Activated T-helper 2 cell treated with anti-CD3 and anti-CD28 coated beads, Interferon-gamma antibody, Interleukin-2, Interleukin-4, amounts not matched to agents 10 μg/mL and 5 μg/mL and 100 μg/mL, durations not matched to agents 14 hours and 24 hours and 36 hours (primary cell): ENCODE data around the gene WDR53. TPM values are rescaled to one million over a fixed set of nuclear protein-coding genes. Genes with fewer than 3 reads are reported as not detected.
"Not testable (repeated sequence)": the region's sequence is repeated elsewhere in the genome, so short reads cannot be mapped to it uniquely, and the experiment has no call there.

Experiments
- DNase-seq: peaks from one replicate; pipeline ENCODE4 v3.0.0; 2021; ENCODE audit warnings: low spot score
- H3K27ac Mint-ChIP-seq: one replicate; pipeline ENCODE4 v1.8.0; 2021; ENCODE audit warnings: mixed read lengths
- H3K27me3 Mint-ChIP-seq: one replicate; pipeline ENCODE4 v1.8.0; 2021; ENCODE audit warnings: low read depth, mixed read lengths
- H3K36me3 Mint-ChIP-seq: one replicate; pipeline ENCODE4 v1.8.0; 2021; ENCODE audit warnings: low read depth, mixed read lengths
- H3K4me1 Mint-ChIP-seq: one replicate; pipeline ENCODE4 v1.8.0; 2021; ENCODE audit warnings: low read depth, mixed read lengths
- H3K4me3 Mint-ChIP-seq: one replicate; pipeline ENCODE4 v1.8.0; 2021; ENCODE audit warnings: low read depth, mild to moderate bottlenecking, moderate library complexity, mixed read lengths
- H3K9me3 Mint-ChIP-seq: one replicate; pipeline ENCODE4 v1.8.0; 2021; ENCODE audit warnings: mixed read lengths
- intact Hi-C: fragments of 100-400 bp; cut with micrococcal nuclease; formaldehyde crosslinking; loops from one replicate; pipeline ENCODE4 v1.15.1; 2023
- total RNA-seq: library from RNA; stranded (reverse); gene quantifications from 2 replicates; pipeline ENCODE4 v1.2.3, GENCODE V29; 2022

Gene WDR53
- total RNA-seq, 1 donor from 2014 or later = 17.4 TPM

GRCh38 chr3:196553551-196553950, 14.8 kb downstream of the WDR53 start:
- H3K9me3 Mint-ChIP-seq = peaks cover 20% of the 10 kb centered on the region
- peaks cover 40% of the 10 kb centered on the region for H3K36me3 Mint-ChIP-seq
- no peaks in the 10 kb centered on the region for H3K27me3 Mint-ChIP-seq
- intact Hi-C loops = no loop called here
- no peak overlapping the region for H3K27ac Mint-ChIP-seq
- H3K4me3 Mint-ChIP-seq = no peak overlapping the region
- H3K4me1 Mint-ChIP-seq = peaks cover 10% of the 10 kb centered on the region
- DNase-seq = no peak

GRCh38 chr3:196552253-196552652, 16.1 kb downstream of the WDR53 start:
- no peak overlapping the region for H3K27ac Mint-ChIP-seq
- peaks cover 45% of the 10 kb centered on the region for H3K36me3 Mint-ChIP-seq
- H3K27me3 Mint-ChIP-seq = no peaks in the 10 kb centered on the region

GRCh38 chr3:196550172-196550571, 18.2 kb downstream of the WDR53 start:
- H3K27me3 Mint-ChIP-seq = not testable (repeated sequence)

More at GRCh38 chr3:196552253-196552652, 16.1 kb downstream of the WDR53 start:
- Mint-ChIP-seq H3K9me3 (peaks cover 29% of the 10 kb centered on the region), H3K4me1 (peaks cover 10% of the 10 kb centered on the region), H3K4me3 (no peak overlapping the region)
- intact Hi-C loops = no loop called here
- DNase-seq = no peak

GRCh38 chr3:196549312-196549711, 19.0 kb downstream of the WDR53 start:
- H3K27ac Mint-ChIP-seq, intact Hi-C loops, H3K4me1 Mint-ChIP-seq, DNase-seq, H3K27me3 Mint-ChIP-seq, H3K4me3 Mint-ChIP-seq: not testable (repeated sequence)
- peaks cover 30% of the 10 kb centered on the region for H3K36me3 Mint-ChIP-seq
- H3K9me3 Mint-ChIP-seq = peaks cover 31% of the 10 kb centered on the region

More at GRCh38 chr3:196550172-196550571, 18.2 kb downstream of the WDR53 start:
- DNase-seq, H3K4me3 Mint-ChIP-seq, H3K4me1 Mint-ChIP-seq, H3K27ac Mint-ChIP-seq, intact Hi-C loops: not testable (repeated sequence)
- Mint-ChIP-seq H3K36me3 (peaks cover 39% of the 10 kb centered on the region), H3K9me3 (peaks cover 31% of the 10 kb centered on the region)

- DNase-seq = no peak
- peaks cover 4% of the 10 kb centered on the region for H3K27me3 Mint-ChIP-seq
- H3K27ac Mint-ChIP-seq = no peak overlapping the region
- intact Hi-C loops = no loop called here
- peaks cover 22% of the 10 kb centered on the region for H3K36me3 Mint-ChIP-seq
- peaks cover 2% of the 10 kb centered on the region for H3K4me1 Mint-ChIP-seq
- H3K9me3 Mint-ChIP-seq = peaks cover 31% of the 10 kb centered on the region
- H3K4me3 Mint-ChIP-seq = no peak overlapping the region
Observed at GRCh38 chr3:196547067-196547466, 21.3 kb downstream of the WDR53 start.

- intact Hi-C loops = no loop called here
- peaks cover 4% of the 10 kb centered on the region for H3K27me3 Mint-ChIP-seq
- H3K4me1 Mint-ChIP-seq = peaks cover under 1% of the 10 kb centered on the region
- peaks cover 28% of the 10 kb centered on the region for H3K9me3 Mint-ChIP-seq
- no peak overlapping the region for H3K27ac Mint-ChIP-seq
- H3K36me3 Mint-ChIP-seq = peaks cover 19% of the 10 kb centered on the region
- H3K4me3 Mint-ChIP-seq = no peak overlapping the region
- DNase-seq = no peak
Observed at GRCh38 chr3:196546537-196546936, 21.8 kb downstream of the WDR53 start.

- peaks cover 4% of the 10 kb centered on the region for H3K27me3 Mint-ChIP-seq
- DNase-seq = no peak
- no peak overlapping the region for H3K4me3 Mint-ChIP-seq
- peaks cover 16% of the 10 kb centered on the region for H3K9me3 Mint-ChIP-seq
- intact Hi-C loops = no loop called here
- H3K27ac Mint-ChIP-seq = no peak overlapping the region
- peaks cover 1% of the 10 kb centered on the region for H3K4me1 Mint-ChIP-seq
- H3K36me3 Mint-ChIP-seq = peaks cover 9% of the 10 kb centered on the region
Observed at GRCh38 chr3:196544491-196544992, 23.8 kb downstream of the WDR53 start.

- DNase-seq = no peak
- Mint-ChIP-seq H3K27ac (no peak overlapping the region), H3K4me3 (no peak overlapping the region), H3K4me1 (peaks cover 7% of the 10 kb centered on the region), H3K9me3 (no peaks in the 10 kb centered on the region), H3K36me3 (no peaks in the 10 kb centered on the region), H3K27me3 (peaks cover 4% of the 10 kb centered on the region)
- intact Hi-C loops = no loop called here
Observed at GRCh38 chr3:196541684-196542445, 26.5 kb downstream of the WDR53 start.

- peak; percentile 40 for DNase-seq
- H3K4me1 Mint-ChIP-seq = peaks cover 9% of the 10 kb centered on the region
- H3K9me3 Mint-ChIP-seq = no peaks in the 10 kb centered on the region
- no peak overlapping the region for H3K4me3 Mint-ChIP-seq
- no peak overlapping the region for H3K27ac Mint-ChIP-seq
- H3K36me3 Mint-ChIP-seq = no peaks in the 10 kb centered on the region
- no peaks in the 10 kb centered on the region for H3K27me3 Mint-ChIP-seq
- intact Hi-C loops = loop anchor here (2.0 to 10.0 kb wide), 3 partner anchors 70 to 427 kb away; partner anchors contain the start of gene PIGZ
Observed at GRCh38 chr3:196537319-196537984, 30.9 kb downstream of the WDR53 start.

GRCh38 chr3:196533260-196533681, 35.1 kb downstream of the WDR53 start:
- intact Hi-C loops = loop anchor here (10.0 kb wide), 1 partner anchor 432 kb away; the partner anchor contains the start of gene PIGZ
- DNase-seq = no peak
- Mint-ChIP-seq H3K4me1 (peaks cover 14% of the 10 kb centered on the region), H3K4me3 (no peak overlapping the region), H3K27me3 (no peaks in the 10 kb centered on the region), H3K9me3 (peaks cover 12% of the 10 kb centered on the region), H3K36me3 (peaks cover 7% of the 10 kb centered on the region), H3K27ac (no peak overlapping the region)

GRCh38 chr3:196531418-196531817, 36.9 kb downstream of the WDR53 start:
- intact Hi-C loops = loop anchor here (10.0 kb wide), 1 partner anchor 433 kb away; the partner anchor contains the start of gene PIGZ

GRCh38 chr3:196528639-196529233, 39.6 kb downstream of the WDR53 start:
- Mint-ChIP-seq H3K4me1 (peaks cover 12% of the 10 kb centered on the region), H3K9me3 (peaks cover 12% of the 10 kb centered on the region), H3K27me3 (no peaks in the 10 kb centered on the region), H3K4me3 (peak overlapping the region; percentile 72), H3K36me3 (peaks cover 7% of the 10 kb centered on the region), H3K27ac (peak overlapping the region; percentile 88)
- intact Hi-C loops = loop anchor here (2.0 kb wide), 3 partner anchors 40 to 156 kb away; partner anchors contain the start of genes FBXO45 and WDR53
- DNase-seq = peak; percentile 78

More at GRCh38 chr3:196531418-196531817, 36.9 kb downstream of the WDR53 start:
- Mint-ChIP-seq H3K9me3 (peaks cover 12% of the 10 kb centered on the region), H3K4me3 (no peak overlapping the region), H3K4me1 (peaks cover 12% of the 10 kb centered on the region), H3K27ac (no peak overlapping the region), H3K36me3 (peaks cover 7% of the 10 kb centered on the region), H3K27me3 (no peaks in the 10 kb centered on the region)
- no peak for DNase-seq
